AG09309 (cell line): ENCODE results near the gene DFFB.

Source experiments
- DNase-seq: peaks from one replicate; pipeline ENCODE4 v3.0.0-alpha.2; 2010; ENCODE audit warnings: low read depth
- H3K4me3 ChIP-seq: 2 replicates; pipeline ENCODE4 v1.5.1; 2011; ENCODE audit warnings: mild to moderate bottlenecking, low read depth, low read length, moderate library complexity; ENCODE audit not compliant: control insufficient read depth
- TF ChIP-seq, protein P1 (sequence below): IDR thresholded peaks from 2 replicates; pipeline ENCODE4 v1.5.1; 2011; ENCODE audit warnings: mild to moderate bottlenecking, low read depth, low read length, inconsistent platforms; ENCODE audit not compliant: insufficient read depth, control insufficient read depth; ENCODE audit errors: missing control alignments

Gene DFFB

DNA sequence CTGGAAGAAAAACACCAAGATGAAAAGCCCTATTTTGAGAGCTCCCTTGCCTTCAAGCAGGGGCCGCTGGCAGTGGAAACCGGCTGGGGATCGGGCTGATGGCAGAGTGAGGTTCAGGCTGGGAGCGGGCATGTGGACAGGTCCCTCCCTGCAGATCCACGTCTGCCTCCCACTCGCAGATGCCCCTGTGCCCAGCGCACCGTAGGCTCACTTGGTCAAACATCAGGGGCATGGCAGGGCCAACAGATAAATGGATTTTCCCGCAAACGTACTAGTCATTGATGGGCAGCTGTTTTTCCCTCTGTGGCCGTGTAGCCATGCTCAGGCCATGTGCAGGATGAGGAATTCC is 49.4 kb downstream of the DFFB start:
- no peak for DNase-seq
- no peak overlapping the region for H3K4me3 ChIP-seq
- TF ChIP-seq, protein P1, sequence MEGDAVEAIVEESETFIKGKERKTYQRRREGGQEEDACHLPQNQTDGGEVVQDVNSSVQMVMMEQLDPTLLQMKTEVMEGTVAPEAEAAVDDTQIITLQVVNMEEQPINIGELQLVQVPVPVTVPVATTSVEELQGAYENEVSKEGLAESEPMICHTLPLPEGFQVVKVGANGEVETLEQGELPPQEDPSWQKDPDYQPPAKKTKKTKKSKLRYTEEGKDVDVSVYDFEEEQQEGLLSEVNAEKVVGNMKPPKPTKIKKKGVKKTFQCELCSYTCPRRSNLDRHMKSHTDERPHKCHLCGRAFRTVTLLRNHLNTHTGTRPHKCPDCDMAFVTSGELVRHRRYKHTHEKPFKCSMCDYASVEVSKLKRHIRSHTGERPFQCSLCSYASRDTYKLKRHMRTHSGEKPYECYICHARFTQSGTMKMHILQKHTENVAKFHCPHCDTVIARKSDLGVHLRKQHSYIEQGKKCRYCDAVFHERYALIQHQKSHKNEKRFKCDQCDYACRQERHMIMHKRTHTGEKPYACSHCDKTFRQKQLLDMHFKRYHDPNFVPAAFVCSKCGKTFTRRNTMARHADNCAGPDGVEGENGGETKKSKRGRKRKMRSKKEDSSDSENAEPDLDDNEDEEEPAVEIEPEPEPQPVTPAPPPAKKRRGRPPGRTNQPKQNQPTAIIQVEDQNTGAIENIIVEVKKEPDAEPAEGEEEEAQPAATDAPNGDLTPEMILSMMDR, result no peak

DNA sequence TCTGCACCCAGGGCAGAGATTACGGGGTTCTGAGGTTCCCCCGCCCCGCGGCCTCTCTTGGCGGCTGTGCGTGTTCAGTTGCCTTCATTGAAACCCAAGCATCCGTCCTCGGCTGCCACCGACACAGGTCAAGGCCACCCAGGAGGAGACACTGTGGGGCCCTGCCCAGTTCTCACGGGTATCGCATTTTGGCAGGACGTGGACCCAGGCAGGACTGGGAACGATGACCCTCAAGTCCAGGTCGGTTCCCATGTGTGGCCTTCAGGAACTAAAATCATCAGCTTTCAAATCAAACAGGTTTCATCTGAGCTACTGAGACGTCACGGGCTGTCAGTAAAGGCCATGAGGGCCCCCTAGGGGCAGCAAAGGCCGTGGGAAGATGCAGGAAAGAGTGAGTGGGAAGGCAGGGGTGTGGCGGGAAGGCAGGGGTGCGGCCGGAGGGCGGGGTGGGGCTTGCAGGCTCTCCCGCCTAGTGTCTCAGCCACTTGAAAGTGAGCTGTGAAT is 49.8 kb downstream of the DFFB start:
- H3K4me3 ChIP-seq, result no peak overlapping the region
- no peak for DNase-seq
- TF ChIP-seq, protein P1, result no peak

DNA sequence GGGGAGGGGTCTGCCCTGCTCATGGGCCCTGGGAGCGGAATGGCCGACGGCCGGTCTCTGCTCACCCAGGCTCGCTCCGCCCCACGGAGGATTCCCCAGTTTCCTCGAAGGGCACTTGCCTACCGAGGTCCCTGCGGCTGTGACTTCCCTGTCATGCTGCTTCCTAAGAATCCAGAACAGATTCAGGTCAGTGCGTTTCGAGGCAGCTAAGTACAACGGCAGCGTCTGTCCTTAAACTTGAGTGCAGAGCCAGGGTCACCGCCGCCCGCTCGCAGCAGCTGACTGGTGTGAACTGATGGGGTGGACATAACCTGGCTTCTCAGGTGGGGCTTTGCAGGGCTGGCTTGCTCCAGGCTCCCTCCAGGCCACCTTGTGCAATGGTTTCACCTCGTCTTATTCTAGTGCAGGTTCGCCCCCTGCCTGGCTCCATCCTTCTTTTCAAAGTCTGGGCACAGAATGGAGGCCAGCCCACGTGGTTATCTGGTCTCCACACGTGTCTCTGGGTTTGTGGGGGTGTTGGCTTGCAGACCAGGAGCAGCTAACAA is 50.4 kb downstream of the DFFB start:
- H3K4me3 ChIP-seq, result no peak overlapping the region
- DNase-seq, result no peak
- TF ChIP-seq, protein P1, result no peak

DNA sequence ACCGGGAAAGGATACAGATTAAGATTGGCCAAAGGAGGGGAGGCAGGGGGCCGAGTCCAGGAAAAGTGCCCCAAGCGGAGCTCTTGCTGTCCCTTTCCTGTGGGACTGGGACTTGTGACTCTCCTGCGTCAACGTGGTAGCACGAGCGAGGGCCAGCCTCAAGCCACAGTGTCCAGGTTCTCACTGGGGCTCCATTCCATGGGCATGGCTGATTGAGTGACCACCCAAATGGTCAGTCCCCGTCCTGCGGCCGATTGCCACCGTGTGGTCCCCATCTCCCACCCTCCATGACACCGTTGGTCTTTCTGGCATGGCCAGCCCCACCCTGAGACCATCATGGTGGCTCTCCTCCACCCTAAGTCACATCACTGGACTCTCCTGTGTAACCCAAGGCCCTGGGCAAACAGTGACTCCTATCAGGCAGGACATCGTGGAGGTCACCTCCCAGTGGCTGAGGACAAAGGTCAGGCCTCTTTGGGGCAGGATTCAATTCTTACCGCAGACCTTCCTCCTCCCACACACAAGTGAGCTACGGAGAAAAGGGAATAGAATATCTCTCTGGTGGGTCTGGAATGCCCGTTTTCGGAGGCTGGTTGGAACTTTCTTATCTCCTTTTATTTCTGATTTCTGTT is 51.7 kb downstream of the DFFB start:
- no peak for DNase-seq
- no peak overlapping the region for H3K4me3 ChIP-seq
- TF ChIP-seq, protein P1, result no peak

DNA sequence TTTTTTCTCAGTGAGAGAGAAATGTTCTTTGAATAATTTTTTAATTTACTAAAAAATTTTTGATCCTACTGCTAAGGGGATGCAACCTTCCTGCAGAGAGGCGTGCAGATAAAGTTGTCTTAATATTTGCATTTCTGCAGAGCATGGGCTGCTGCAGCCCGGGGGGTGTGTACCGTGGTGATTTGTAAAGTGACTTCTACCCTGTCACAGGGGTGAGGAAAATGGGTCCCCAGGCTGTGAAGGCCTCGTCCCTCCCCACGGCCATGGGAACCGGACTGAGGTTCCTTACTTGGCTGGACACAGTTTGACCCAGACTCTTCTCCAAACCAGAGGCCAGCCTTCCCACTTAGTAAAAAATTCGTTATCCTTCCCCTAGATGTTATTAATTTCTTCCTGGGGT is 52.3 kb downstream of the DFFB start:
- no peak overlapping the region for H3K4me3 ChIP-seq
- DNase-seq, result no peak
- TF ChIP-seq, protein P1, result no peak

DNA sequence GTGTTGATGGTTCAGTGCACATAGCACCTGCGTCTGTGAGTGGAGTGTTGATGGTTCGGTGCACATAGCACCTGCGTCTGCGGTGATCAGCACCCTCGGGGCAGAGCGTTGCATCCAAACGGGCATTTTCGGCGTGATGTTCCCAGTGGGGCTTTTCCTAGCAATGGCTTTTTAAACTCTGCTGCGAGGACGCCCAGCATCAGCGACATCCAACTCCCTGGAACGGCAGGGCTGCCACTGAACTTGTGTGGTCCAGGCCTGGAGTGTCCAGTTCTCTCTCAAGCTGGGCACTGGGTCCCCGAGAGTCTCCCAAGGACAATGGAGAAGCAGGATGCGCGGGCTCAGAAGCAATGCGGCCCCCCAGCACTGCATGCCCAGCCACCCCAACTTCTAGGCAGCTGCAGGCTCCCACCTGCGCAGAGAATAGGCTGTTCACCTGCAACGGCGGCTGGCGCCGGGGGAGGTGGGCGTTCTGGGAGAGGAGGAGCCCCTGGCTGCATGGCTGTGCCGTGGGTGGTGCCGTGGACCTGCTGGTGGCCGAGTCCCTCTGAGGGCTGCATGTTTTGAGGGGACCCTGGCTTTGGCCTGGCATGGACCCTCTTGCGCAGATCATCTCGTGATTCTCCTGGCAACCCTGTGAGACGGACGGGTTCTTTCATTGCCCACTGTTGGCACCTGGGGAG is 52.9 kb downstream of the DFFB start:
- no peak overlapping the region for H3K4me3 ChIP-seq
- no peak for DNase-seq
- TF ChIP-seq, protein P1, result no peak
